Measurements from ENCODE around the gene SERTAD4.

The SERTAD4 gene

DNA sequence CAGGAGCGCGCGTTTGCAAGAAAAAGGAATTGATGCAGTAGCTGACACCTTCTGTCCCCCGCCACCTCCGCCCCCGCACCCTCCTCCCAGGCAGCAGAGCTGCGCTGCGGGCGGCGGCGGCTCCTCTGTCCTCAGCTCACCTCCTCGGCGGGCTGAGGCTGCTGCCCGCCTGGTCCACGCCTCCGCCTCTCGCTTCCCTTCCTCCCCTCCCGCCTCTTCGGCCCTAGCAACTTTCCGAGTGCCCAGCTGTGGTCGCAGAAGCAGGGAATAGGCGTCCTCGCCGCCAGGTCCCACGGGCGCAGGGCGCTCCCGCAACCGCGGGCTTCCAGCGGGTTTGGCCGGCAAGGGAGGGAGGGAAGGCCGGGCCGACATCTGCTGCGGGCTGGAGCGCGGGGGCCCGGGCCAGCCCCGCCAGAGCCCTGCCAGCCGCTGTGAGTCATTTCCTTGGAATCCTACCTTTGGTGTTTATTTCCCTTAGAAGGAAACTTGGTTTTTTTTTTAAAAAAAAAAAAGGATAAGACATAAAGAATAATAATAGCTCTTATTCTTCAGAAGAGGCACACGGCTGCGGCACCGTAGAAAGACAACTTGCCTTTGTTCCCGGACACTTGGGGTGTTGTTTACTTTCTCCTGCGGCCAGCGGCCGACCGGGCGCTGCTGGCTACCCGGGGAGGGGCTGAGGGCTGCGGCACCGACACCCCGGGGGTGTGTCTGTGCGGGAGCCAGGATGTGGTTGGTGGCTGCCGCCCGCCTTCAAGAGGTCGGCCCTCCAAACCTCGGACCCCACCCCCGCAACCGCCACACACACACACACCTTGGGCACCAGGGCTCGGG lies 1.1 kb downstream of the SERTAD4 start:
- no peak for DNase-seq

GRCh38 chr1:210234329-210234757 lies 1.7 kb downstream of the SERTAD4 start:
- DNase-seq = no peak

GRCh38 chr1:210235363-210236053 lies 2.9 kb downstream of the SERTAD4 start:
- DNase-seq = no peak

- no peak for DNase-seq
Observed at GRCh38 chr1:210236386-210236839, 3.8 kb downstream of the SERTAD4 start.

DNA sequence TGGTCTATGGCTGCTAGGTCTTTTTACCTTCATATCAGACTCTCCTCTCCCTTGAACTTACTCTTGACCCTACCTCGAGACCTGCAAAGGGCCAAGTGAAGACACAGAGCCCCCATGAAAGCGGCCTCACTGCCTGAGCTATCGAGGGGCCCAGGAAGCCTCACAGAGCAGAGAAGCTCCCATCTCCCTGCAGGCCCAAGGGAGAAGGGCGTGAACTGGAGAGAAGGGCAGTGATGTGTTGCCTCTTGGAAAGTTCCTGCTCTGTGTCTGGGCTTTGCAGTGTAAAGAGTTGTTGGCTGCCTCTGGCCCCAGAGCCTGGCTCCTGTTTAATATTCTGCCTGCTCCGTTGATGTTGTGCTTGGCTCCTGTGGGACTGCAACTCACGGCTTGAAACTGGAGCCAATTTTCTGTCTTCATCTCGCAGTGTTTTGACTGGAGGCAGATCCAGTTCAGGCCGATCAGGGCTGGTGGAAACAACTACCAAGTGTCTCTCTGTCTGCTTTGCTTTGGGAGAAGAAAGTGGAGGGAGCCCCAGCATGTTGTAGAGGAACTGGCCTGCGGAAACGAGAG lies 4.3 kb downstream of the SERTAD4 start:
- no peak for DNase-seq

- DNase-seq = no peak
Observed at GRCh38 chr1:210237479-210237878, 4.9 kb downstream of the SERTAD4 start.

DNA sequence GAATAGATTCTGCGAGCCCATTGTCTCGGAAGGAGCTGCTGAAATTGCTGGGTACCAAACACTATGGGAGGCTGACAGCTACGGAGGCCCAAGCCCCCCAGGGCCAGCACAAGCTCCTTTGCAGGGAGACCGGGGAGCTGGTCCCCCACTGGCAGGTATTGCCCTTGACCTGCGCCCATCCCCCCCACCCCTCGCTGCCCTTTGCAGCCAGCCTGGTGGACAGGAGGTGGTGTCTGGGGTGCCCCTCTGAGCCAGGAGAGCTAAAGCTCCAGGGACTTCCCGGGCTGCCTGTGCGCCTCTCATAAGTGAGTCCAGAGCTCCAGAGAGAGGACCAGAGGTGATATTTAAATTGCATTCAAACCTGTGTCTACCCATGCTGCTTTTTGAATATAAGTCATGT lies 5.4 kb downstream of the SERTAD4 start:
- DNase-seq = no peak

- DNase-seq = no peak
Observed at GRCh38 chr1:210239349-210240111, 6.9 kb downstream of the SERTAD4 start.

DNA sequence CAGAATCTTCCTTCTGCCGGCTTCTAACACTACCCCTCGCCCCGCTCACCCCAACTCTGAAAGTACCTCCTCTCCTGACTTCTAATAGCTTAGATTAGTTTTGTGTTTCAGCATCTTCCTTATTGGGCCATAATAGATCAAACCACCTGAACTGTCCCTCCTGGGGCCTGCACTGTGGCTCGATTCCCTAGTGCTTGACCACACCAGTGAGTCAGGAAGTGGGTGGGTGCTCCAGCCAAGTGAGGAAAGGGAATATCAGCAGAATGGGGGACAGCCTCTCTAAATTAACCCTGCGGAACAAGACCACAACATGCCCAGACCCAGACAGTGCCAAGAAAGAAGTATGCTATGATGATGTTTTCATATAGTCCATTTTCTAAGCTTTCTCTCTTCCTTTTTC lies 8.5 kb downstream of the SERTAD4 start:
- DNase-seq = no peak

DNA sequence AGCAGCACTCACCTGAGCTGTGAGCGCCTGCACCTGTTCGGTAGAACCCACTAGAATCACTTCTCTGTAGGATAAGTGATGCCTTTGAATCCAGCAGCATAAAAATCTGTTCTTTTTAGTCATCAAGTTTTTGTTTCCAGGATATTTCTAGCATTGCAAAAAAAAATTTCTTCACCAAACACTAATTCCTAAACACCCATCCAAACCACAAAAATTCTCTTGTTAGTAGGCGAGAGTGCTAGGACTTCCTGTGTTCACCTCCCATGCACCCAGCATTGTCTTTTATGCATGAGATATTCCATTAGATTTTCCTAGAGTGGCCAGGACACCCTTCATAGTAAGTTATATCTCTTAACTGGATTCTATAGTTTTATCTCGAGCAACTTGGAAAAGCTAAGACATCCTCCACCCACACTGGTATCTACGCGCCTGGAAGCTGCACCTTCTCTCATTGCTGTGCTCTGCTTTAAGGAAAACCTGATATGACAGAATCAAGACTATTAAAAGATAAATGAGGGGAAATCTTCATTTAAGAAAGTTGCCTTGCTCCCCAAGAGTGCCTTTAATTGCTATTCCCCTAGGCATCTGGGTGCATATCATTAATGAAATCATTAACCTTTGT lies 12.3 kb downstream of the SERTAD4 start:
- no peak for DNase-seq

DNA sequence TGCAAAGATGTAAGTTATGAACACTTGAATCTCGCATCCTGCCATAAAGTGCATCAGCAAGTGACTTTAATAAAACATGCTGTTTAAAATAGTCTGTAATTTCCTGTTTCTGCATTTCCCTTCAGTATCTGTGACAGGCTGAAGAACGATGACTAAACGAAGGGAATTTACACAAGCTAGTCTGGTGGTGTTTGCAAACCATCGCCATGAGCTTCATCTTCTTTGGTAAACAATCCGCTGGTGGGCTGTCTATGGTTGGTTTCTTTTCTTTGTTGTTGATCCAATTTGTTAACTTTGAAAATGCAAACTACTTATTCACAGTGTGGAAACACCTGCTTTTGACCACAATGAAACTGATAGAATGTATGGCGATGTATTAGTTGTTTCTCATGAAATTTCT lies 13.9 kb downstream of the SERTAD4 start:
- DNase-seq = no peak

GRCh38 chr1:210248341-210248740 lies 15.7 kb downstream of the SERTAD4 start:
- no peak for DNase-seq

DNA sequence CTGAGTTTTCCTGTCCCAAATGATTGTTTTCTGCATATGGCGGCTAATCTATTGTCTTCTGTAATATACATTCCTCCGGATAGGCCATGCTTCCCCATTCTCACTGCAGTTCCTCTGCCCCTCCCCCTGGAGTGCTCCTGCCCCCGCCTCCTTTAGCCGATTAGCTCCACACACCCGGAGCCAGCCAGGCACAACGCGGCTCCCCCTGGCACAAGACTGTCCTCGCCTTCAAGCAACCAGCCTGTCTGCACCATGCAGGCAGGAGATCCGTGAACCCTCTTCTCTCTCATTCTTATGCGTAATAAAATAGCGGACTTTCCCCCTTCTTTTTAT lies 18.0 kb downstream of the SERTAD4 start:
- DNase-seq = no peak

GRCh38 chr1:210250998-210251679 lies 18.5 kb downstream of the SERTAD4 start:
- DNase-seq = peak; percentile 25

DNA sequence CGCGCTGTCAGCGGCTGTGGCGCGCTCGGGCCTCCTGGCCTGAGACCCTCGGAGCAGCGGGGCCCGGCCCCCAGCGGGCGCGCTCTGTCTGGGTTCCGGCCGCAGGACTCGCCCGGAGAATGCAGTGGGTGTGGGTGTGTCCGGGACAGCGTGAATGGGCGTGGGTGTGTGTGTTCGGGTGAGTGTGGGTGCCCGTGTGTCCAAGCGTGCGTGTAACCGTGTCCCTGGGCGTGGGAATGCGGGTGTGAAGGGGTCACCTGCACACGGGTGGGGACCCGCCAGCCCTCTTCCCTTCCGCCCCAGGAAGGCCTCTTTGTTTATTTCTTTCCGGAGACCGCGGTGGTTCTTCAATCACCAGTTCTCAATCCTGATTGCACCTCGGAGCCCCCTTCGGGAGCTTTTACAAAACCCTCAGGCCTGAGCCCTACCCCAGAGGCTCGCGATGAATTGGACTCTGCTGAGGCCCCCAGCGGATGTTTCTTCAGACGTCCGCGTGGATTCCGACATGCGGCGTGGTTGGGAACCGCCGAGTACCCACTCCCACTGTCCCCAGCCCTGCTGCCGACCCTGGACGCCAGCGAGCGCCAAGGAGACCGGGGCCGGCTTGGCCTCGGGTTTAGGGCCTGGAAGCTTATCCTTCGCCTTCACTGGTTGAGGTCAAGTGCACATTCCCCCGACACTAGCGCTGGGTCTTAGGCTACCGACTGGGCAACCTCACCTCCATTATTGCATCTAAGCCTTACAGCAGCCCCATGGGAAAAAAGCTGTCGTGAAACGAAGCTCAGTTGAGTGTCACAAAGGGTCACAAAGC lies 19.3 kb downstream of the SERTAD4 start:
- DNase-seq = no peak

GRCh38 chr1:210252621-210253051 lies 20.0 kb downstream of the SERTAD4 start:
- no peak for DNase-seq

- no peak for DNase-seq
Observed at GRCh38 chr1:210254298-210254697, 21.7 kb downstream of the SERTAD4 start.

DNA sequence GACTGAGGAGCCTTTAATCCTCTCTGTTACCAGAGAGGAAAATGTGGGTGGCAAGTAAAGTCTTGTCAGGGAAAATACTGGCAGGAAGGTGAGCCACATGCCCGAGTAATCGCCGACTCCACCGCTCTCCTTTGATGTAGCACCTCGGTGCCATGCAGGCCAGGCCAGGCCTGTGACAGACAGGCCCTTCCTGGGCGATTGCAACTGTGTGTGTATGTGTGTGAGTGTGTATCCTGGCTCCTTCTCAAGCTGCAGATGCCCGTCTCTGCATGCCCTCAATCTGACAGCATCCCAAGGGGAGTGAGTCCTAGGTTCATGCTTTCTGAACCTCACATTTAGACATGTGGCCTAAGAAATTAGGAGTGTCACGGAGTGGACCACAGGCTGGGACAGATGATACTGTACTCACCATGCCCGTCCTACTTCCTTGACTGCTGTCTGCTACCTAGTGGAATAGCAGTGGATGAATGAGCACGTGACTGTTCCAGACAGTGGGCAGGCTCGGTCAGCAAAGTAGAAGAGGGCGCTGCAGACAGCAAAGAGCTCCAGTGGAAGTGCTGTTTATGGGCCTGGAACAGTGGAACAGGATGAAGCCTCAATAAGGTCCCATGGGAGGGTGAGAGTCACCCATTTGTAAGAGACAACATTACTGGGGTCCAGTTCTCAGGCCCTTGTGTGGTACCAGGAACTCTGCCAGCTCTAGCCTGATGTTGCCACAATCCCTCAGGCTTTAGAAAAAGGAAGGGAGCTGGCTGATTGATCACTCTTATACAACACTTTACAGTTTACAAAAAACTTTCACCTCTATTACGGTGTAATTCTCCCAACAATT lies 25.3 kb downstream of the SERTAD4 start:
- DNase-seq = no peak

- no peak for DNase-seq
Observed at GRCh38 chr1:210259561-210259960, 27.0 kb downstream of the SERTAD4 start.

GRCh38 chr1:210260096-210260495 lies 27.5 kb downstream of the SERTAD4 start:
- DNase-seq = no peak
